ENCODE data around the gene WWOX.

The WWOX gene

DNA sequence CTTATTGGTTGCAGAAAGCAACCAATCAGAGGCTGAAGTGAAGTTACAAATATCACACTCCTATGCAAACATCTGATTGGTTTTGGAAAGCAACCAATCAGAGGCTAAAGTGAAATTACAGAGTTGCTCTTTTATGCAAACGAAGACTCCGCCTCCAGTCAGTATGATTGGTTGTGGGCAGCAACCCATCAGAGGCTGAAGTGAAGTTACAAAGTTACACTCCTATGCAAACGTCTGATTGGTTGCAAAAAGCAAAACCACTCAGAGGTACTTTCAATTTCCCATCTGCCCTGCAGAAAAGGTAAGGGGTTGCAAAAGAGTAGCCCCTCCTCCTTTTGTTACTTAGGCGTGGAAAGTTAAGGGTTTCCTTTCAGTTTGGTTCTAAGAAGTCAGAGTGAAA, 803.8 kb downstream of the WWOX start:
- H3K4me1 Mint-ChIP-seq (ENCODE audit: low read depth) = peaks cover 41% of the 10 kb centered on the region
- H3K9me3 Mint-ChIP-seq = no peaks in the 10 kb centered on the region
- peaks cover 2% of the 10 kb centered on the region for H3K36me3 Mint-ChIP-seq (ENCODE audit: low read depth)
- H3K27ac Mint-ChIP-seq = no peak overlapping the region
- no peak overlapping the region for H3K4me3 Mint-ChIP-seq
- H3K27me3 Mint-ChIP-seq = no peaks in the 10 kb centered on the region
- DNase-seq = no peak

DNA sequence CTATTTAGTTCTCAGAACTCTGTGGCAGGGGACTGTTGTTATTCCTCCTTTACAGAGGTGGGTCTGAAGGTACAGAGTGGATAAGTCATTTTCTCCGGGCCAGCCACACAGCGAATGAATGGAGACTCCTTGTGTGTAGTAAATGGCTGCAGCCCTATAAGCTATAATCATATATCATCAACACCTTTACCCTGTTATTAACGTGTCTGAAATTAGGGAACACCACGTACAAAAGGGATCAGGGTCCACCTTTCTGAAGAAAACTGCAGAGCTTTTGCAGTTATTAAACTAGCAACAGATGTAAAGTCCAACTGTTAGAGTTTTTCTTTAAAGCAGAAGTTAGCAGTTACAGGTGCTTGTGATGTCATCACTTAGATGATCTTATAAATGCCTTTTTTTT, 804.4 kb downstream of the WWOX start:
- H3K4me3 Mint-ChIP-seq = no peak overlapping the region
- H3K9me3 Mint-ChIP-seq = no peaks in the 10 kb centered on the region
- no peak overlapping the region for H3K27ac Mint-ChIP-seq
- peaks cover 2% of the 10 kb centered on the region for H3K36me3 Mint-ChIP-seq (ENCODE audit: low read depth)
- no peak for DNase-seq
- peaks cover 37% of the 10 kb centered on the region for H3K4me1 Mint-ChIP-seq (ENCODE audit: low read depth)
- H3K27me3 Mint-ChIP-seq = no peaks in the 10 kb centered on the region

DNA sequence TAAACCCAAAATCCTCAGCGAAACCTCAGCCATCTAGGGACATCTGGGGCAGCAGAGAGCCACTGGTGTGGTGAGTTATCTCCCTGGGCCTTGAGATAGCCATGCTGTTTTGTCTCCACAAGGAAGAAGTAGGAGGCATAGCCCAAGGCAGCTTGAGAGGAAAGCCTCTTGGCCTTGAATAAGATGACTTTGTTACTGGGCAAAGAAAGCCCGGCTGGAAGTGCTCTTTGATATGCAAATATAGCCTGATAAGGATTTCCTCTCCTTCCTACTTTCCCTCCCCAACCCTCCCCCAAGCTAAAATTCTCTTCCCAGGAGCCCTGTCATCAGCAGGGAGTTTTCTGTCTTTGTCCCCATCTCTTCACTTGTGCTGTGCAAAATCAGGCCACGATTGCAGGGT, 806.7 kb downstream of the WWOX start:
- Mint-ChIP-seq H3K27me3 (no peaks in the 10 kb centered on the region), H3K4me3 (no peak overlapping the region), H3K36me3 (ENCODE audit: low read depth) (peaks cover 4% of the 10 kb centered on the region), H3K4me1 (ENCODE audit: low read depth) (peaks cover 14% of the 10 kb centered on the region), H3K9me3 (peaks cover 16% of the 10 kb centered on the region), H3K27ac (no peak overlapping the region)
- no peak for DNase-seq

DNA sequence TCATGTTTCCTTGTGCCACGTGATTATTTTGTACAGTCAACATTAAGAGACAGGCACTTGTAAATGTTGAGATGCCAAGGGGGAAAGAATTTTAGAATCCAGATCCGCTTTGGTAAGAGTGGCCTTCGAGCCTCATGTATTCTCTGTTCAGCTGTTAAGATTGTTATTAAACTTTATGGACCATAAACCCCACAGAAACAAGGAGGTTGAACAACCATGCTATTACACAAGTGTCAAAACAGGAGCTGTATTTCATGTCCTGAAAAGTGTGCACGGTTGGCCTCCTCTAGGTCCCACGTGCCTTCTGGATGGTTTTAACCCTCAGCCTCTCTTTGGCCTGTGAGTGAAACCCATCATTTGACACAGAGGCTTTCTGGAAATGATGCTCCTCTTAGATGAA, 809.8 kb downstream of the WWOX start:
- H3K27ac Mint-ChIP-seq = no peak overlapping the region
- H3K36me3 Mint-ChIP-seq (ENCODE audit: low read depth) = peaks cover 4% of the 10 kb centered on the region
- peaks cover 16% of the 10 kb centered on the region for H3K9me3 Mint-ChIP-seq
- H3K27me3 Mint-ChIP-seq = no peaks in the 10 kb centered on the region
- no peak overlapping the region for H3K4me3 Mint-ChIP-seq
- no peak for DNase-seq
- H3K4me1 Mint-ChIP-seq (ENCODE audit: low read depth) = no peaks in the 10 kb centered on the region

DNA sequence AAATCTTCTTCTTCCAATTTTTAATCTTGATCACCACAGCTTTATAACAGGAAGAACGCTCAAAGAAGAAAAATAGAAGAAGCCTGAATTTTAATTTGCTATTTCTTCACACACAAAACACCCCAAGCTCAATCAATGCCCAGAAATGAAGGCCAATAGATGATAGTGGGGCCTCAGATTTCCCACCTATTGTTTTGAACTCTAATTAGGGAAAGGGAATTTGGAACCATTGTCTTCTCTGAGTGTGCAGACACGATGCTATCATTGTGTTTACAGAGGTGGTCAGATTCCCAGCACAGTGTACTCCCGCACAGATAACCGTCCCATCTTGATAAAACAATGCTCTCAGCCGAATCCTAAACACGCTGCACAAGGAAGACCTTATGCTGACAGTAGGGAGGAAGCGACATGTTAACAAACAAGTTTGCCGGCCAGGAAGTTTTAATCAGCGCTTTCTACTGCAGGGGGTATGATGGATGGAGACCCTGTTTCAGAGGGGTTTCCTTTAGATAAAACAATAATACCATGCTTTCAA, 816.4 kb downstream of the WWOX start:
- no peak overlapping the region for H3K27ac Mint-ChIP-seq
- H3K9me3 Mint-ChIP-seq = peaks cover 8% of the 10 kb centered on the region

DNA sequence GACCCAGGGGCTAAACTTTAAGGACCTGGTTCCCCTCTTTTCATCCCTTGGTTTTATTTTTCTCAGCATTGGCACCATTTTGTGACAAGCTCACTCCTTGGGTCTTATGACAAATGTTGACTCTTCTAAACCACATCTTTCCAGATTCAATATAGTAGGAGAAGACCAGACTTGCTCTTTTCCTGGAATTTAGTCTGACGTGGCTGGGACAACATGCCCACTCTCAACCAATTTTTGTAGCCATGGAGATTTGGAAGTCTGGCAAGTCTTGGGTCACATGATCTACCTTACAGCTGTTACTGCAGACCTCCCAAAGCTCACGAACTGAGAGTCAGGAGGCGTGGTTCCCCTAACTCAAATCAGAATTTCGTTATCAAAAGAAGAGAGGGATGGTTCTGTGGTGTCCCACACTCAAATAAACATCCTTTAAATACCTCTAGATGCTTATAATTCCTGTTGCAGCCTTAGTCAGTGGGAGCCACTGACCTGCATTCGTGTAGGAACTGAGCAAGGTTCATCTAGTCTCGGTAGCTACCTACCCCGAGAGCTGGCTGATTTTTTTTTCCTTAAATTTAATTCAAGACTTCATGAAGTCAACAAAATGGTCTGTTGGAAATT, 817.6 kb downstream of the WWOX start:
- Mint-ChIP-seq H3K27ac (no peak overlapping the region), H3K9me3 (peaks cover 16% of the 10 kb centered on the region), H3K36me3 (ENCODE audit: low read depth) (peaks cover 18% of the 10 kb centered on the region), H3K4me1 (ENCODE audit: low read depth) (peaks cover 23% of the 10 kb centered on the region), H3K27me3 (no peaks in the 10 kb centered on the region), H3K4me3 (no peak overlapping the region)
- DNase-seq = no peak

More for the DNA sequence above, 816.4 kb downstream of the WWOX start:
- DNase-seq = no peak
- H3K36me3 Mint-ChIP-seq (ENCODE audit: low read depth) = peaks cover 10% of the 10 kb centered on the region
- H3K4me3 Mint-ChIP-seq = no peak overlapping the region
- peaks cover 23% of the 10 kb centered on the region for H3K4me1 Mint-ChIP-seq (ENCODE audit: low read depth)
- H3K27me3 Mint-ChIP-seq = no peaks in the 10 kb centered on the region

DNA sequence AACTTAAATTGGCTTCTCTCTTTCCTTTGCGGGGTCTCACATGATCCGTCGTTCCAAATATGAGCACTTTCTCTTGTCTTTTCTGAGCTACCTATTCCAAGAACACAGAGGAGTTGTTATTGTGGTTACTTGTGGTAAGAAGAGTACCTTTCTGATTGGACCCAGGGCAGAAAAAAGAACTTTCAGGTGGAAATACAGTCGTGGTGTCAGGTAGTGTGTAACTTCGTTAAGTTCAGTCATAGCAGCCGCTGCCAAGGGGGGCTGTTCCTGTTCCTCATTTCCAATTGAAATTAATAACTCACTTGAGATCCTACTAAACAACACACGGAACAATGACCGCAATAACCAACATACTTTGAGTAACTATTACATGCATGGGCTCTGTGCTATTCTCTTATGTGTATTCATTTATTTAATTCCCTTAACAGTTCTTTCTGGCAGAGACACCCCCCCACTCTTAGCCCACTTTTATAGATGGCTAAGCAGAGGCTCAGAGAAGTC, 819.4 kb downstream of the WWOX start:
- Mint-ChIP-seq H3K36me3 (ENCODE audit: low read depth) (peaks cover 22% of the 10 kb centered on the region), H3K27me3 (no peaks in the 10 kb centered on the region)

DNA sequence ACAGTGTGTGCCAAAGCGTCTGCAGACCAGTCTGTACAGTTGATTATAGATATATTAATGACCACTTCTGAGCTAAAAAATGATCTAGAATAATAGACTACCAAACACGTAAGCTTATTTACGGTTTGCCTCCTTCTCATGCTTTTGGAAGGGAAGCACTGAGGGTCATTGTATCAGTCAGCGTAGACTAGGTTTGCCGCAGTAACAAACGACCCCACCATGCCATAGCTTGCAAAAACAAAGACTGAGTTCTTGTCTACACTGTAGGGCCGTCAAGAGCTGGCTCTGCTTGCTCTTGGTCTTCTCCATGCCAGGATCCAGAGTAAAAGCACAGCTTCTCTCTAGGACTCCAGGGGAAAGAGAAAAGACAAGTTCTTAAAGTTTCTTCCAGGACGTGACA, 820.4 kb downstream of the WWOX start:
- Mint-ChIP-seq H3K9me3 (peaks cover 20% of the 10 kb centered on the region), H3K4me3 (no peak overlapping the region), H3K27me3 (no peaks in the 10 kb centered on the region), H3K27ac (no peak overlapping the region), H3K36me3 (ENCODE audit: low read depth) (peaks cover 22% of the 10 kb centered on the region), H3K4me1 (ENCODE audit: low read depth) (peaks cover 28% of the 10 kb centered on the region)
- DNase-seq = no peak

More for the DNA sequence above, 819.4 kb downstream of the WWOX start:
- no peak for DNase-seq
- Mint-ChIP-seq H3K9me3 (peaks cover 20% of the 10 kb centered on the region), H3K4me3 (no peak overlapping the region), H3K4me1 (ENCODE audit: low read depth) (peaks cover 25% of the 10 kb centered on the region), H3K27ac (no peak overlapping the region)

DNA sequence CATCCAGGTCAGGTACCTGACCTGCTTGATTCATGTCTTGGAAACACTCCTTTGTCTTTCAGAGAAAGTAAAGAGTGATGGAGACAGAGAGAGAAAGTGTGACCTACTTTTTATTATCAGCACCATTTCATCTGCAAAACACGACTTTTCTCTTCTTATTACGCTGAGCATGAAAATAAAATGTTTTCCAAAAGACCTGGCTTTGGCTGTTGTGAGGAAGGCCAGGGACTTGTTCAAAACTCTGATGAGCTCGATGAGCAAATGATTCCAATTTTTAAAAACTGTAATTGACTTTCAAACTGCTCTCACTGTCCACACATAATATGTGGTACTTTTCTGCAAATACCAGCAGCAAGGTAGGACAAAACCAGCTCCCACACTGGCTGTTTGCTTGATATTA, 821.2 kb downstream of the WWOX start:
- peaks cover 36% of the 10 kb centered on the region for H3K4me1 Mint-ChIP-seq (ENCODE audit: low read depth)
- H3K36me3 Mint-ChIP-seq (ENCODE audit: low read depth) = peaks cover 22% of the 10 kb centered on the region
- H3K9me3 Mint-ChIP-seq = peaks cover 20% of the 10 kb centered on the region
- H3K27ac Mint-ChIP-seq = no peak overlapping the region
- H3K4me3 Mint-ChIP-seq = no peak overlapping the region
- no peak for DNase-seq
- H3K27me3 Mint-ChIP-seq = no peaks in the 10 kb centered on the region

DNA sequence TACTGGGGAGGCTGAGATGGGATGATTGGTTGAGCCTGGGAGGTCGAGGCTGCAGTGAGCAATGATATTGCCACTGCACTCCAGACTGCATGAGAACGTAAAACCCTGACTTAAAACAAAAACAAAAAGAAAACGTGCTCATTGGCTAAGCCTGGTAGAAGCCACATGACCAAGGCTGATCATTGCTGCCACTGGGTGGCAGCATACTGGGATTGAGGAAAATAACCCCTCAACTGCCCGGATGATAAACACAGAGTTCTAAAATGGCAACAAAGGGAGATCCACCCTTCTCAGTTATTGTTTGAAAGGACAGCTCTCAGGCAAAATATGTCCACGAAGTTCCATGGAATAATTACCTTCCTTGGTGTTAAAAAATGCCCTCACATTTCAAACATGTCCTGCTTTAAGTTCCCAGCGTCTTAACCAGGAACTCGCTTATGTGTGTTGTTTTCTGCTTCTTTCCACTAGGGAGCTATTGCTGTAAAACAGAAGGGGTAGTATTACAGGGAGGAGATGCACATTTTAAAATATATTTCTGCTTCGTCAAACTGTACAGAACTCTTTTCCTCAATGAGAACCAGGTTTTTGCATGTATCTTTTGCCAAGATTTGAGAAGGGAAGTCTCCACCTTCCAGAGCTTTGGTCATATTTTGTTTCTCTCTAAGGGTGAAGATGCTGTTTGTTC, 825.8 kb downstream of the WWOX start:
- peak; percentile 64 for DNase-seq
- peaks cover 14% of the 10 kb centered on the region for H3K9me3 Mint-ChIP-seq
- peaks cover 17% of the 10 kb centered on the region for H3K4me1 Mint-ChIP-seq (ENCODE audit: low read depth)
- H3K4me3 Mint-ChIP-seq = no peak overlapping the region
- H3K27me3 Mint-ChIP-seq = no peaks in the 10 kb centered on the region
- no peak overlapping the region for H3K27ac Mint-ChIP-seq
- H3K36me3 Mint-ChIP-seq (ENCODE audit: low read depth) = peaks cover 17% of the 10 kb centered on the region

DNA sequence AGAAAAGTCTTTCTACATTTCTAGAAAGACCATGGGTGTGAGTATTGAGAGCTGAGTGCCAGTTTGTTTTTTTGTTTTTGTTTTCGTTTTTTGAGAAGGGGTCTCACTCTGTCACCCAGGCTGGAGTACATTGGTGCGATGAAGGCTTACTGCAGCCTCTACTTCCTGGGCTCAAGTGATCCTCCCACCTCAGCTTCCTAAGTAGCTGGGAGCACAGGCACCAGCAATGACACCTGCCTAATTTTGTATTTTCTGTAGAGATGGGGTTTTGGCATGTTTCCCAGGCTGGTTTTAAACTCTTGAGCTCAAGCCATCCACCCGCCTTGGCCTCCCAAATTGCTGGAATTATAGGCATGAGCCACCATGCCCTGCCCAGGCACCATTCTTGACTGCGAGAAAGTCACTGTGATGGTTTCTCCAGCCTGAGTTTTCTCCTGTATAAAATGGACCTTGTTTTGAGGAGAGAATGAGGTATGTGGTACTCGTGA, 827.3 kb downstream of the WWOX start:
- H3K27ac Mint-ChIP-seq = no peak overlapping the region
- H3K4me3 Mint-ChIP-seq = no peak overlapping the region
- H3K4me1 Mint-ChIP-seq (ENCODE audit: low read depth) = peaks cover 15% of the 10 kb centered on the region
- no peak for DNase-seq
- H3K9me3 Mint-ChIP-seq = peaks cover 7% of the 10 kb centered on the region
- peaks cover 7% of the 10 kb centered on the region for H3K36me3 Mint-ChIP-seq (ENCODE audit: low read depth)
- H3K27me3 Mint-ChIP-seq = no peaks in the 10 kb centered on the region

DNA sequence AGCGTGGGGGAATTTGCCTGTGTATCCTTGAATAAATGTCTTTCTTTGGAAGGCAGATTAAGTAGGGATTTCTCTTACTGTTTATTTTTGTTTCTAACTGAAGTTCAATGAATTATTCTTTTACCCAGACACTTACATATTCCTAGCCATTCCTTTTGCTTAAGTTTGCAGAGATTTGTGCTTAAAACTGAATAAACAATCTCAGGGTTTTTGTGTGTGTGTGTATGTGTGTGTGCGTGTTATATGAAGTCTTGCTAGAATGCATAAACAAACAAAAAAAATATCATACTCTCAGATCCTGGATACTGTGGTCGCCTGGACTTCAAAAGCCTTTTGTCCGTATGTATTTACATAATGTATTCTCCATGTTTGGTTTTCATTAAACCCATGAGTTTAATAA, 828.3 kb downstream of the WWOX start:
- no peak for DNase-seq

DNA sequence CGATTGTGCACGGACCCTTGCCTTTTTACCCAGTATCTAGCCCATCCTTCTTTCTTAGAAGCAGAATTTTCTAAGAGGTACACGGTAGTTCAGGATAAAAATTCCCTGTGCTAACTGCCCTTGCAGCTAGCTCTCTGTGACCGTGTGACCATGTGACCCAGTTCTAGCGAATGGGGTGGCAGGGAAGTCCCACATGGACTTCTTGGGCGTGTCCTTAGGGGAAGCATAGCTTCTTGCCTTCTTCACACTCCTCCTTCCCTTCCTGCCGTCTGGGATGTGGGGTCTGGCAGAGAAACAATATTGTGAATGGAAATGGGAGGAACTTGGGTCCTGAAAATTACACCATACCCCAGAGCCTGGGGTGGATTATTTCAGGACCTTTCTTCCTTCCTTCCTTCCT, 830.4 kb downstream of the WWOX start:
- Mint-ChIP-seq H3K27me3 (no peaks in the 10 kb centered on the region), H3K9me3 (no peaks in the 10 kb centered on the region), H3K27ac (no peak overlapping the region), H3K4me3 (no peak overlapping the region), H3K4me1 (ENCODE audit: low read depth) (peaks cover 10% of the 10 kb centered on the region), H3K36me3 (ENCODE audit: low read depth) (no peaks in the 10 kb centered on the region)
- no peak for DNase-seq

More for the DNA sequence above, 828.3 kb downstream of the WWOX start:
- Mint-ChIP-seq H3K4me3 (no peak overlapping the region), H3K4me1 (ENCODE audit: low read depth) (peaks cover 15% of the 10 kb centered on the region), H3K9me3 (peaks cover 3% of the 10 kb centered on the region), H3K27me3 (no peaks in the 10 kb centered on the region), H3K36me3 (ENCODE audit: low read depth) (peaks cover 3% of the 10 kb centered on the region), H3K27ac (no peak overlapping the region)

DNA sequence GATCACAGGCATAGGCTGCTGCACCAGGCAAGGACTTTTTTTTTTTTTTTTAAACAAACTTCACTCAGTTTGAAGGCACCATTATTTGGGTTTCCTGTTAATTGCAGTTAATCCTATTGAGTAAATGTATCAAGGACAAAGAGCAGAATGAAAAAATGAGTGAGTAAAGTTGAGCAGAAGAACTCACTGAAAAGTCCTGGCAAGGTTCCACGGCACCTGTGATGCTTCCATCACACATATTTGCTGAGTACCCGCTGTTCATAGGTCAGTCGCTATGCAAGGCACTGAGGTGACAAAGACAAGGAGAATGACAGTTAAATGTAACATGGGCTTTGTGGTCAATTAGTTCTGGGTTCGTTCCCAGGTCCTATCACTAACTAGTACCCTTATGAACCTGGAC, 831.1 kb downstream of the WWOX start:
- H3K4me3 Mint-ChIP-seq = no peak overlapping the region
- H3K4me1 Mint-ChIP-seq (ENCODE audit: low read depth) = peaks cover 3% of the 10 kb centered on the region
- H3K27ac Mint-ChIP-seq = no peak overlapping the region
- H3K36me3 Mint-ChIP-seq (ENCODE audit: low read depth) = no peaks in the 10 kb centered on the region
- H3K27me3 Mint-ChIP-seq = no peaks in the 10 kb centered on the region
- H3K9me3 Mint-ChIP-seq = no peaks in the 10 kb centered on the region
- no peak for DNase-seq

DNA sequence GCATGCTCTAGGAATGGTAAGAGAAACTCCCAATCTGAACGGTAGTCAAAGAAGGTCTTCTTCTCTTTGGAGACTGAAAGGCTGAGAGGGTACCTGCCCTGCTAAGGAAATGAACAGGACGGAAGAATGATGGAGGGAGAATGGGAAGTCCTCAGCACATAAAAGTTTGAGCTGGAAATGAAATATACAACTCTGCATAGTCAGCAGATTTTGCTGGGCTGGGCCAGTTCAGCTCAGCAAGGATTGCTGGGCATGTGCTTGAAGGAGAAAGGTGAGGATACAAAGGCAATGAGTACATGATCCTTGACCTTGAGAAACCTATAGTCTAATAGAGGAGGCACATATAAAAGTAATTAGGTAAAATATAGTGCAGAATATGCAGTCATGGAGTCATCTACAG, 831.8 kb downstream of the WWOX start:
- Mint-ChIP-seq H3K27ac (no peak overlapping the region), H3K27me3 (no peaks in the 10 kb centered on the region), H3K36me3 (ENCODE audit: low read depth) (no peaks in the 10 kb centered on the region), H3K4me1 (ENCODE audit: low read depth) (no peaks in the 10 kb centered on the region), H3K9me3 (no peaks in the 10 kb centered on the region), H3K4me3 (no peak overlapping the region)
- DNase-seq = no peak
